OCI-LY1 (cell line): Measurements from ENCODE around the gene FBXW4.

ENCODE experiments used
- H2AFZ ChIP-seq: fragments of 200-600 bp; sonication (generic), shearing (Covaris generic); 2 replicates; pipeline ENCODE4 v1.6.0; 2014; ENCODE audit warnings: antibody characterized with exemption, mild to moderate bottlenecking, low read length
- H3F3A ChIP-seq: fragments of 200-600 bp; sonication (generic), shearing (Covaris generic); 2 replicates; pipeline ENCODE4 v1.6.0; 2014; ENCODE audit warnings: mild to moderate bottlenecking, antibody characterized with exemption, low read length, moderate library complexity; ENCODE audit not compliant: insufficient read depth
- H3K27ac ChIP-seq: fragments of 200-600 bp; sonication (generic); 2 replicates; pipeline ENCODE4 v1.5.1; 2014; ENCODE audit warnings: low read length, mixed run types, mild to moderate bottlenecking, low read depth; ENCODE audit not compliant: poor library complexity, severe bottlenecking
- H3K27me3 ChIP-seq: fragments of 200-600 bp; sonication (generic); 2 replicates; pipeline ENCODE4 v1.6.0; 2014; ENCODE audit warnings: antibody characterized with exemption, mild to moderate bottlenecking, low read length, moderate library complexity; ENCODE audit not compliant: insufficient read depth
- H3K36me3 ChIP-seq: fragments of 200-600 bp; sonication (generic); 2 replicates; pipeline ENCODE4 v1.6.1; 2014; ENCODE audit warnings: mild to moderate bottlenecking, antibody characterized with exemption, low read length, moderate library complexity, mixed read lengths; ENCODE audit not compliant: insufficient read depth
- H3K4me1 ChIP-seq: fragments of 200-600 bp; sonication (generic); 2 replicates; pipeline ENCODE4 v1.5.1; 2014; ENCODE audit warnings: mild to moderate bottlenecking, low read length, moderate library complexity; ENCODE audit not compliant: insufficient read depth, severe bottlenecking
- H3K4me2 ChIP-seq: fragments of 200-600 bp; sonication (generic), shearing (Covaris generic); 2 replicates; pipeline ENCODE4 v1.6.1; 2014; ENCODE audit warnings: low read length
- H3K4me3 ChIP-seq: fragments of 200-600 bp; sonication (generic); 2 replicates; pipeline ENCODE4 v1.5.1; 2014; ENCODE audit warnings: low read length, low read depth, mild to moderate bottlenecking, mixed read lengths; ENCODE audit not compliant: poor library complexity, severe bottlenecking
- H3K79me2 ChIP-seq: fragments of 200-600 bp; shearing (Covaris generic); 2 replicates; pipeline ENCODE4 v1.6.1; 2016; ENCODE audit warnings: mixed run types, low read length, mixed read lengths; ENCODE audit not compliant: insufficient read depth
- H3K9ac ChIP-seq: fragments of 200-600 bp; sonication (generic), shearing (Covaris generic); 2 replicates; pipeline ENCODE4 v1.6.1; 2014; ENCODE audit warnings: mild to moderate bottlenecking, low read length, mixed read lengths
- H3K9me2 ChIP-seq: fragments of 200-600 bp; sonication (generic), shearing (Covaris generic); 2 replicates; pipeline ENCODE4 v1.6.1; 2014; ENCODE audit warnings: low read depth, mild to moderate bottlenecking, low read length, mixed read lengths
- H3K9me3 ChIP-seq: fragments of 200-600 bp; shearing (Covaris generic); 2 replicates; pipeline ENCODE4 v1.6.1; 2014; ENCODE audit warnings: low read length, mixed read lengths
- H4K20me1 ChIP-seq: fragments of 200-600 bp; sonication (generic), shearing (Covaris generic); 2 replicates; pipeline ENCODE4 v1.6.0; 2016; ENCODE audit warnings: mild to moderate bottlenecking, low read length; ENCODE audit not compliant: insufficient read depth
- CTCF ChIP-seq: fragments of 200-600 bp; sonication (generic), shearing (Covaris generic); IDR thresholded peaks from 2 replicates; pipeline ENCODE4 v1.5.1; 2017; ENCODE audit warnings: mild to moderate bottlenecking, antibody characterized with exemption, low read length, moderate library complexity, mixed read lengths
- EZH2 ChIP-seq: fragments of 200-600 bp; sonication (generic), shearing (Covaris generic); IDR thresholded peaks from 2 replicates; pipeline ENCODE4 v1.8.0; 2017; ENCODE audit warnings: borderline replicate concordance, mixed run types, mild to moderate bottlenecking, antibody characterized with exemption, low read length, moderate library complexity, mixed read lengths

The FBXW4 gene

GRCh38 chr10:101565936-101566332, 129.0 kb downstream of the FBXW4 start:
- Histone ChIP-seq H3K4me2 (peak overlapping the region; percentile 47), H4K20me1 (no peaks in the 10 kb centered on the region), H3K4me1 (peaks cover 10% of the 10 kb centered on the region), H3K27ac (no peak overlapping the region), H3F3A (no peaks in the 10 kb centered on the region), H3K9ac (no peak overlapping the region), H3K27me3 (no peaks in the 10 kb centered on the region), H3K4me3 (peak overlapping the region; percentile 30), H3K9me2 (no peaks in the 10 kb centered on the region), H3K79me2 (no peaks in the 10 kb centered on the region), H3K9me3 (no peaks in the 10 kb centered on the region), H3K36me3 (no peaks in the 10 kb centered on the region), H2AFZ (no peak overlapping the region)
- TF ChIP-seq EZH2 (no peak), CTCF (no peak)

- no peak for TF ChIP-seq CTCF
- TF ChIP-seq EZH2 = no peak
- Histone ChIP-seq H3K9me2 (no peaks in the 10 kb centered on the region), H3K27ac (no peak overlapping the region), H3K4me3 (no peak overlapping the region), H2AFZ (no peak overlapping the region), H3K9ac (no peak overlapping the region), H3K9me3 (no peaks in the 10 kb centered on the region), H3K27me3 (no peaks in the 10 kb centered on the region), H3K4me2 (no peak overlapping the region), H3F3A (no peaks in the 10 kb centered on the region), H4K20me1 (no peaks in the 10 kb centered on the region), H3K79me2 (no peaks in the 10 kb centered on the region), H3K36me3 (no peaks in the 10 kb centered on the region), H3K4me1 (peaks cover 8% of the 10 kb centered on the region)
Measured at GRCh38 chr10:101565370-101565900, 129.5 kb downstream of the FBXW4 start.

- no peaks in the 10 kb centered on the region for H3K36me3 ChIP-seq
- H3F3A ChIP-seq = no peaks in the 10 kb centered on the region
- H3K27me3 ChIP-seq = no peaks in the 10 kb centered on the region
- no peak overlapping the region for H3K4me3 ChIP-seq
- no peaks in the 10 kb centered on the region for H3K9me3 ChIP-seq
- TF ChIP-seq EZH2 = no peak
- no peak for TF ChIP-seq CTCF
- no peak overlapping the region for H3K4me2 ChIP-seq
- H3K4me1 ChIP-seq = peaks cover 2% of the 10 kb centered on the region
- no peak overlapping the region for H3K9ac ChIP-seq
- no peak overlapping the region for H3K27ac ChIP-seq
- H2AFZ ChIP-seq = no peak overlapping the region
- no peaks in the 10 kb centered on the region for H3K79me2 ChIP-seq
- H3K9me2 ChIP-seq = no peaks in the 10 kb centered on the region
- H4K20me1 ChIP-seq = no peaks in the 10 kb centered on the region
Measured at GRCh38 chr10:101564490-101564991, 130.4 kb downstream of the FBXW4 start.
